B cell (primary cell): Measurements from ENCODE around the gene GTSF1L. TPM values are rescaled to one million over a fixed set of nuclear protein-coding genes. Genes with fewer than 3 reads are reported as not detected.

Experiments
- ATAC-seq: fragments of 200-7000 bp; cut with Tn5 transposase; one replicate; pipeline ENCODE4 v1.10.0; 2021; ENCODE audit warnings: low read depth, mild to moderate bottlenecking, moderate number of reproducible peaks, moderate library complexity
- CTCF ChIA-PET: fragments of 350-600 bp; sonication (Branson Sonifier 250); formaldehyde crosslinking; loops from one replicate; lab custom pipeline; 2021; ENCODE audit warnings: antibody characterized with exemption, inconsistent platforms; lab: Charles Lee
- POLR2A ChIA-PET: fragments of 350-600 bp; sonication (Branson Sonifier 250); formaldehyde crosslinking; loops from one replicate; lab custom pipeline; 2021; ENCODE audit warnings: antibody characterized with exemption; lab: Charles Lee
- DNase-seq: peaks from one replicate; pipeline ENCODE4 v3.0.0; 2013
- H2AFZ ChIP-seq: 2 replicates; pipeline ENCODE4 v1.6.1; 2012; ENCODE audit warnings: mild to moderate bottlenecking, low read depth, low read length; ENCODE audit not compliant: insufficient read depth, poor library complexity, severe bottlenecking
- H3K27ac ChIP-seq, 2 donors: 1 replicate in 1 of 2; 2 replicates in 1 of 2; pipeline ENCODE4 v1.5.1; 2012 to 2013; ENCODE audit warnings: low read length in 2 of 2, mild to moderate bottlenecking in 2 of 2, moderate library complexity in 1 of 2
- H3K27me3 ChIP-seq, 4 experiments: fragments of 200-600 bp in 1 of 4; sonication (generic) in 1 of 4; replicated peaks in 1 of 4; 1 replicate in 2 of 4; 2 replicates in 2 of 4; pipeline versions ENCODE4 v1.6.1 to v1.7.0; 2013 to 2016; ENCODE audit warnings: low read length in 3 of 4, mild to moderate bottlenecking in 2 of 4, mixed read lengths in 1 of 4, moderate library complexity in 1 of 4; ENCODE audit not compliant: insufficient read depth in 4 of 4, control insufficient read depth in 3 of 4; ENCODE audit errors: control extremely low read depth in 1 of 4
- H3K36me3 ChIP-seq, 2 experiments: replicated peaks in 1 of 2; 1 replicate in 1 of 2; 2 replicates in 1 of 2; pipeline versions ENCODE4 v1.6.1 to v1.7.1; 2013; ENCODE audit warnings: low read length in 1 of 2; ENCODE audit not compliant: insufficient read depth in 2 of 2, control insufficient read depth in 1 of 2; ENCODE audit errors: control extremely low read depth in 1 of 2, extremely low read depth in 1 of 2
- H3K4me1 ChIP-seq, 2 donors: fragments of 200-600 bp in 1 of 2; sonication (generic) in 1 of 2; 1 replicate in 1 of 2; 2 replicates in 1 of 2; pipeline versions ENCODE4 v1.5.1 to v1.6.1; 2013 to 2017; ENCODE audit warnings: low read length in 2 of 2; ENCODE audit not compliant: control insufficient read depth in 2 of 2, insufficient read depth in 2 of 2
- H3K4me2 ChIP-seq: replicated peaks from 2 replicates; pipeline ENCODE3; 2012; ENCODE audit warnings: mild to moderate bottlenecking, low read depth, low read length; ENCODE audit not compliant: poor library complexity, severe bottlenecking
- H3K4me3 ChIP-seq, 5 experiments: fragments of 200-600 bp in 1 of 5; sonication (generic) in 1 of 5; 1 replicate in 3 of 5; 2 replicates in 2 of 5; pipeline versions ENCODE4 v1.5.1 to v1.7.0; 2011 to 2016; ENCODE audit warnings: low read length in 4 of 5, mild to moderate bottlenecking in 4 of 5, low read depth in 2 of 5, control low read depth in 1 of 5, moderate library complexity in 1 of 5; ENCODE audit not compliant: insufficient read depth in 1 of 5; ENCODE audit errors: control extremely low read depth in 1 of 5, extremely low read depth in 1 of 5
- H3K79me2 ChIP-seq: fragments of 200-600 bp; sonication (generic); one replicate; pipeline ENCODE4 v1.6.0; 2016; ENCODE audit warnings: low read length; ENCODE audit not compliant: control insufficient read depth, insufficient read depth
- H3K9ac ChIP-seq: fragments of 200-600 bp; sonication (generic); 2 replicates; pipeline ENCODE4 v1.6.1; 2017; ENCODE audit warnings: mild to moderate bottlenecking, low read length, moderate library complexity
- H3K9me3 ChIP-seq, 3 donors: one replicate each; pipeline versions ENCODE4 v1.6.1 to v1.7.1; 2013; ENCODE audit warnings: low read length in 2 of 3; ENCODE audit not compliant: control insufficient read depth in 2 of 3, insufficient read depth in 1 of 3; ENCODE audit errors: control extremely low read depth in 1 of 3
- H4K20me1 ChIP-seq: 2 replicates; pipeline ENCODE4 v1.6.0; 2012; ENCODE audit warnings: mild to moderate bottlenecking, low read length; ENCODE audit not compliant: insufficient read depth, control insufficient read depth, poor library complexity, severe bottlenecking
- H3K27ac Mint-ChIP-seq: one replicate; pipeline ENCODE4 v1.8.0; 2021; ENCODE audit warnings: mixed read lengths
- H3K27me3 Mint-ChIP-seq: one replicate; pipeline ENCODE4 v1.8.0; 2021; ENCODE audit warnings: mixed read lengths
- H3K4me1 Mint-ChIP-seq: one replicate; pipeline ENCODE4 v1.8.0; 2021; ENCODE audit warnings: mixed read lengths
- H3K4me3 Mint-ChIP-seq: one replicate; pipeline ENCODE4 v1.8.0; 2021; ENCODE audit warnings: mixed read lengths
- H3K9me3 Mint-ChIP-seq: one replicate; pipeline ENCODE4 v1.8.0; 2022; ENCODE audit warnings: mixed read lengths; ENCODE audit not compliant: insufficient read depth
- EZH2 ChIP-seq: IDR thresholded peaks from 2 replicates; pipeline ENCODE4 v1.6.1; 2012; ENCODE audit warnings: borderline replicate concordance, low read depth, mild to moderate bottlenecking, moderate library complexity, low read length; ENCODE audit not compliant: insufficient read depth, poor library complexity, severe bottlenecking
- WGBS: methylation state at CpG from one replicate; pipeline ENCODE4 v1.1.5; 2013; ENCODE audit warnings: missing lambda C conversion rate; ENCODE audit not compliant: insufficient coverage; 5-methylcytosine and 5-hydroxymethylcytosine counted together
- intact Hi-C: fragments of 100-400 bp; cut with micrococcal nuclease; formaldehyde crosslinking; loops from one replicate; pipeline ENCODE4 v1.10.0; 2022
- polyA plus RNA-seq: library from polyadenylated mRNA; depleted of rRNA; stranded (reverse); fragments of >200 nt; gene quantifications from 2 replicates; pipeline ENCODE4 v1.2.3, GENCODE V29; 2012
- total RNA-seq, 2 donors: library from RNA; stranded (reverse); fragments of 120-200 nt in 1 of 2; gene quantifications; 1 replicate in 1 of 2; 2 replicates in 1 of 2; pipeline versions ENCODE4 v1.2.3 to v1.2.4, GENCODE V29; 2013 to 2022
- TF ChIP-seq, protein P1 (sequence below): fragments of 200-600 bp; IDR thresholded peaks from one replicate; pipeline ENCODE4 v1.8.0; 2022; ENCODE audit warnings: antibody characterized with exemption, mild to moderate bottlenecking

The GTSF1L gene
- total and polyA plus RNA-seq, 2 donors (not counting 1 experiment from before 2014, with no cell fraction given), result 0.84 to 1.5 TPM

DNA sequence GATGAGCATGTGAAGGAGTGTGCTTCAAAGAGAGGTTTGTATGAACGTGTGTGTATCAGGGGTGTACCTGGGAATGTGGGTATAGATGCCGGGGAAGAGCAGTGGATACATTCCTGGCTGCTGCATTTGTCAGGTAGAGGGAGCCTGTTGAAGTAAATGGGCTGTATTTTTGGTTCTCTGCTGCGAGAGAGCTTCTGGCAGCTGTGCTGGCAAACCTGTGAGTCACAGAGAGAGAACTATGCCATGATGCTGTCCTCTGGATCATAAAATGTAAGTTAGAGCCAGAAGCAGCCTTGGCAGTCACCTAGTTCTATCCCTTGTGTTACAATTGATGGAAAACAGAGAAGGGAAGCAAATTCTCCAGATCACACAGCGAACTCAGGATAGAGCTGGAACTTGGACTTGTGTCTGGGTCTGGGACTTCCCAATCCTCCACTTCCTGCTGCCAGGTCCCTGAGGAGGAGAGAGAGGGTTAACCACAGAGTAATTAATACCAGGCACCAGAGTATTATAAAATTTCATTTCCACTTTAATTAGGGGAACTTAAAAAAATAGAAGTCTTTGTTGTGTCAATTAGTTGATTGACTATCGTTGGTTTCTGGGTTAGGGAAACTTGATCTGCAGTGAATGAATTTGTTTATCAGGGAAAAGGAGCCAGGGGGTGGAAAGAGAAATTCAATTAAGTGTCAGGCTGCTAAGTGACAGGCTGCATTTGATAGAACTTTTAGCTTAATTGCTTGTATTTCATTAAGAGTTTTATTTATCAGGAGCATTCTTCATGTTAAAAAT, 41.1 kb upstream of the GTSF1L start:
- Histone ChIP-seq H3K4me1 (no peaks in the 10 kb centered on the region), H3K27ac (no peak overlapping the region), H3K27me3 (peaks cover 0 to 7% (median 0%) of the 10 kb centered on the region in 4 experiments), H3K9me3 (no peaks in the 10 kb centered on the region), H3K4me3 (no peak overlapping the region), H3K36me3 (no peaks in the 10 kb centered on the region), H3K79me2 (no peaks in the 10 kb centered on the region), H3K9ac (no peak overlapping the region), H2AFZ (no peak overlapping the region), H4K20me1 (no peaks in the 10 kb centered on the region), H3K4me2 (no peak overlapping the region)
- WGBS, result 57% methylated on average over 4 of the region's 5 CpGs
- Mint-ChIP-seq H3K9me3 (no peaks in the 10 kb centered on the region), H3K27ac (no peak overlapping the region), H3K27me3 (peaks cover 25% of the 10 kb centered on the region), H3K4me3 (no peak overlapping the region), H3K4me1 (no peaks in the 10 kb centered on the region)
- POLR2A ChIA-PET, result no interaction called here
- no peak for TF ChIP-seq EZH2
- TF ChIP-seq, protein P1, sequence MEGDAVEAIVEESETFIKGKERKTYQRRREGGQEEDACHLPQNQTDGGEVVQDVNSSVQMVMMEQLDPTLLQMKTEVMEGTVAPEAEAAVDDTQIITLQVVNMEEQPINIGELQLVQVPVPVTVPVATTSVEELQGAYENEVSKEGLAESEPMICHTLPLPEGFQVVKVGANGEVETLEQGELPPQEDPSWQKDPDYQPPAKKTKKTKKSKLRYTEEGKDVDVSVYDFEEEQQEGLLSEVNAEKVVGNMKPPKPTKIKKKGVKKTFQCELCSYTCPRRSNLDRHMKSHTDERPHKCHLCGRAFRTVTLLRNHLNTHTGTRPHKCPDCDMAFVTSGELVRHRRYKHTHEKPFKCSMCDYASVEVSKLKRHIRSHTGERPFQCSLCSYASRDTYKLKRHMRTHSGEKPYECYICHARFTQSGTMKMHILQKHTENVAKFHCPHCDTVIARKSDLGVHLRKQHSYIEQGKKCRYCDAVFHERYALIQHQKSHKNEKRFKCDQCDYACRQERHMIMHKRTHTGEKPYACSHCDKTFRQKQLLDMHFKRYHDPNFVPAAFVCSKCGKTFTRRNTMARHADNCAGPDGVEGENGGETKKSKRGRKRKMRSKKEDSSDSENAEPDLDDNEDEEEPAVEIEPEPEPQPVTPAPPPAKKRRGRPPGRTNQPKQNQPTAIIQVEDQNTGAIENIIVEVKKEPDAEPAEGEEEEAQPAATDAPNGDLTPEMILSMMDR, result no peak
- ATAC-seq (no peak), DNase-seq (no peak)
- intact Hi-C loops, result no loop called here
- CTCF ChIA-PET, result no interaction called here

DNA sequence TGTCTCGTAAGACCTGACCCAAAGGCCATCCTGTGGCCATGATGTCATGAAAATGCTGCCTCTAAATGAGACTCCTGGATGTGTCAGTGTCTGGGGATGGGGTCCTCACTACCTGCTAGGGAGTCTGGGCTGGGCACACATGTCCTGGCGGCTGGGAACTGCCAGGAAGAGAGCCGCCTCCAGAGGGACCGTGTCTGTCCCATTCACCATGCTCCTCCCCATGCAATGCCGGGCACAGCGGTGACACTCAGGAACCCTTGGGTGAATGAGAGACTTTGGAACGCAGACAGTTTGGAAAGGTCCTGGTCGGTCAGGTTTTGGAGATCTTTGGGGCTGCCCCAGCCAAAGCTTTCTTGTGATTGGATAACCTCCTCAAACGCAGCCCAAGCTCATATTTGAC, 40.1 kb upstream of the GTSF1L start:
- ChIA-PET CTCF (no interaction called here), POLR2A (no interaction called here)
- no peak for TF ChIP-seq EZH2
- TF ChIP-seq, protein P1, result no peak
- ATAC-seq (no peak), DNase-seq (no peak)
- Mint-ChIP-seq H3K4me3 (no peak overlapping the region), H3K27me3 (peaks cover 20% of the 10 kb centered on the region), H3K9me3 (no peaks in the 10 kb centered on the region), H3K4me1 (no peaks in the 10 kb centered on the region), H3K27ac (no peak overlapping the region)
- Histone ChIP-seq H2AFZ (no peak overlapping the region), H3K36me3 (no peaks in the 10 kb centered on the region), H3K79me2 (no peaks in the 10 kb centered on the region), H3K27ac (no peak overlapping the region), H4K20me1 (no peaks in the 10 kb centered on the region), H3K27me3 (peaks cover 0 to 7% (median 0%) of the 10 kb centered on the region in 4 experiments), H3K4me2 (no peak overlapping the region), H3K9ac (no peak overlapping the region), H3K9me3 (no peaks in the 10 kb centered on the region), H3K4me1 (no peaks in the 10 kb centered on the region), H3K4me3 (no peak overlapping the region)
- intact Hi-C loops, result no loop called here
- 83% methylated on average over 7 of the region's 9 CpGs for WGBS
